ENCODE data around the gene CNPY3. TPM values are rescaled to one million over a fixed set of nuclear protein-coding genes. Genes with fewer than 3 reads are reported as not detected.

The CNPY3 gene
- total RNA-seq, 4 donors from 2014 or later = 23.2 to 130 (median 39.1) TPM

- H3K27me3 ChIP-seq = no peaks in the 10 kb centered on the region
- H3K27ac ChIP-seq = no peak overlapping the region
- no peak for TF ChIP-seq POLR2A (IDR thresholded peaks at IDR 0.05)
- no peak for TF ChIP-seq CTCF (IDR thresholded peaks at IDR 0.05)
- H3K4me3 ChIP-seq = no peak overlapping the region
- H3K9me3 ChIP-seq = no peaks in the 10 kb centered on the region
- no peak for DNase-seq
- no peaks in the 10 kb centered on the region for H3K36me3 ChIP-seq
- H3K4me1 ChIP-seq = no peaks in the 10 kb centered on the region
- intact Hi-C loops (cut with DNase I; ENCODE audit: low total_unique reads) = no loop called here
These were observed 3.9 kb downstream of the CNPY3 start for GRCh38 chr6:42933205-42933604.

- H3K36me3 ChIP-seq = no peaks in the 10 kb centered on the region
- no peak for DNase-seq
- no peak for TF ChIP-seq CTCF (IDR thresholded peaks at IDR 0.05)
- TF ChIP-seq POLR2A (IDR thresholded peaks at IDR 0.05) = no peak
- no peak overlapping the region for H3K4me3 ChIP-seq
- H3K4me1 ChIP-seq = no peaks in the 10 kb centered on the region
- intact Hi-C loops (cut with DNase I; ENCODE audit: low total_unique reads) = no loop called here
- no peaks in the 10 kb centered on the region for H3K9me3 ChIP-seq
- H3K27me3 ChIP-seq = no peaks in the 10 kb centered on the region
- no peak overlapping the region for H3K27ac ChIP-seq
These were observed 6.0 kb downstream of the CNPY3 start for GRCh38 chr6:42935322-42935721.

GRCh38 chr6:42936398-42936797 lies 7.1 kb downstream of the CNPY3 start:
- Histone ChIP-seq H3K4me3 (no peak overlapping the region), H3K36me3 (no peaks in the 10 kb centered on the region), H3K27ac (no peak overlapping the region), H3K4me1 (no peaks in the 10 kb centered on the region), H3K9me3 (no peaks in the 10 kb centered on the region), H3K27me3 (no peaks in the 10 kb centered on the region)
- TF ChIP-seq POLR2A (IDR thresholded peaks at IDR 0.05) (no peak), CTCF (IDR thresholded peaks at IDR 0.05) (no peak)
- intact Hi-C loops (cut with DNase I; ENCODE audit: low total_unique reads) = no loop called here
- no peak for DNase-seq

GRCh38 chr6:42937548-42938427 lies 8.5 kb downstream of the CNPY3 start:
- Histone ChIP-seq H3K4me1 (no peaks in the 10 kb centered on the region), H3K27me3 (no peaks in the 10 kb centered on the region), H3K9me3 (no peaks in the 10 kb centered on the region), H3K4me3 (no peak overlapping the region), H3K36me3 (no peaks in the 10 kb centered on the region), H3K27ac (no peak overlapping the region)
- TF ChIP-seq CTCF (IDR thresholded peaks at IDR 0.05) (no peak), POLR2A (IDR thresholded peaks at IDR 0.05) (no peak)
- intact Hi-C loops (cut with DNase I; ENCODE audit: low total_unique reads) = no loop called here
- no peak for DNase-seq

GRCh38 chr6:42938428-42938796 lies 9.1 kb downstream of the CNPY3 start:
- no peak for TF ChIP-seq POLR2A (IDR thresholded peaks at IDR 0.05)
- no peak for TF ChIP-seq CTCF (IDR thresholded peaks at IDR 0.05)
- no peaks in the 10 kb centered on the region for H3K9me3 ChIP-seq
- no peaks in the 10 kb centered on the region for H3K4me1 ChIP-seq
- no peak overlapping the region for H3K27ac ChIP-seq
- intact Hi-C loops (cut with DNase I; ENCODE audit: low total_unique reads) = no loop called here
- DNase-seq = no peak
- no peak overlapping the region for H3K4me3 ChIP-seq
- H3K36me3 ChIP-seq = no peaks in the 10 kb centered on the region
- no peaks in the 10 kb centered on the region for H3K27me3 ChIP-seq

All from uterus (tissue), 4 donors.